MM.1S (cell line): Measurements from ENCODE around the gene MYO1C.

Experiments
- DNase-seq: peaks from one replicate; pipeline ENCODE4 v3.0.0-alpha.2; 2015
- H2AFZ ChIP-seq: fragments of 300-600 bp; sonication (generic); 2 replicates; pipeline ENCODE4 v1.6.0; 2016; ENCODE audit warnings: antibody characterized with exemption, low read length
- H3F3A ChIP-seq: fragments of 300-600 bp; sonication (generic); 2 replicates; pipeline ENCODE4 v1.6.1; 2016; ENCODE audit warnings: mild to moderate bottlenecking, antibody characterized with exemption, low read length, moderate library complexity, mixed read lengths; ENCODE audit not compliant: insufficient read depth
- H3K27ac ChIP-seq: fragments of 300-600 bp; sonication (generic); 2 replicates; pipeline ENCODE4 v1.5.1; 2016; ENCODE audit warnings: mild to moderate bottlenecking, low read length
- H3K27me3 ChIP-seq: fragments of 300-600 bp; sonication (generic); replicated peaks from 2 replicates; pipeline ENCODE4 v1.6.0; 2016; ENCODE audit warnings: low read length; ENCODE audit not compliant: insufficient read depth
- H3K36me3 ChIP-seq: fragments of 300-600 bp; sonication (generic); replicated peaks from 2 replicates; pipeline ENCODE4 v1.6.1; 2016; ENCODE audit warnings: mild to moderate bottlenecking, low read length, mixed read lengths; ENCODE audit not compliant: insufficient read depth
- H3K4me1 ChIP-seq: fragments of 300-600 bp; sonication (generic); 2 replicates; pipeline ENCODE4 v1.6.1; 2016; ENCODE audit warnings: low read length, mixed read lengths
- H3K4me2 ChIP-seq: fragments of 300-600 bp; sonication (generic); 2 replicates; pipeline ENCODE4 v1.6.0; 2016; ENCODE audit warnings: low read depth, low read length
- H3K4me3 ChIP-seq: fragments of 300-600 bp; sonication (generic); 2 replicates; pipeline ENCODE4 v1.5.1; 2016; ENCODE audit warnings: low read length, mixed read lengths
- H3K79me2 ChIP-seq: fragments of 300-600 bp; sonication (generic); 2 replicates; pipeline ENCODE4 v1.6.1; 2016; ENCODE audit warnings: mixed run types, low read length, mixed read lengths
- H3K9ac ChIP-seq: fragments of 300-600 bp; sonication (generic); 2 replicates; pipeline ENCODE4 v1.6.1; 2016; ENCODE audit warnings: low read length, mixed read lengths
- H3K9me2 ChIP-seq: fragments of 300-600 bp; sonication (generic); replicated peaks from 2 replicates; pipeline ENCODE4 v1.6.1; 2016; ENCODE audit warnings: mild to moderate bottlenecking, low read length, mixed read lengths; ENCODE audit not compliant: insufficient read depth
- H3K9me3 ChIP-seq: fragments of 300-600 bp; sonication (generic); replicated peaks from 2 replicates; pipeline ENCODE4 v1.6.1; 2016; ENCODE audit warnings: mild to moderate bottlenecking, low read length, mixed read lengths; ENCODE audit not compliant: insufficient read depth
- H4K20me1 ChIP-seq: fragments of 300-600 bp; sonication (generic); 2 replicates; pipeline ENCODE4 v1.6.1; 2016; ENCODE audit warnings: mild to moderate bottlenecking, low read length, moderate library complexity, mixed read lengths; ENCODE audit not compliant: insufficient read depth
- CTCF ChIP-seq: fragments of 300-600 bp; sonication (generic); IDR thresholded peaks from 2 replicates; pipeline ENCODE4 v1.5.1; 2016; ENCODE audit warnings: antibody characterized with exemption, low read length, mixed read lengths
- EZH2 ChIP-seq: fragments of 300-600 bp; sonication (generic); optimal IDR thresholded peaks from 2 replicates; pipeline ENCODE3; 2017; ENCODE audit warnings: low read depth, mild to moderate bottlenecking, antibody characterized with exemption, low read length, mixed read lengths
- EZH2phosphoT487 ChIP-seq: fragments of 300-600 bp; sonication (generic); IDR thresholded peaks from 2 replicates; pipeline ENCODE4 v1.6.1; 2018; ENCODE audit warnings: antibody characterized with exemption, low read length

The MYO1C gene

GRCh38 chr17:1431631-1432104 is 60.8 kb downstream of the MYO1C start:
- Histone ChIP-seq H3K27me3 (no peaks in the 10 kb centered on the region), H3K9ac (no peak overlapping the region), H4K20me1 (no peaks in the 10 kb centered on the region), H3K4me3 (no peak overlapping the region), H2AFZ (no peak overlapping the region), H3K4me2 (no peak overlapping the region), H3K27ac (no peak overlapping the region), H3K9me2 (no peaks in the 10 kb centered on the region), H3K36me3 (no peaks in the 10 kb centered on the region), H3K4me1 (peaks cover 19% of the 10 kb centered on the region), H3F3A (peaks cover 14% of the 10 kb centered on the region; the same call in 1 of the 2 replicates), H3K9me3 (no peaks in the 10 kb centered on the region), H3K79me2 (peaks cover 67% of the 10 kb centered on the region)
- DNase-seq = no peak
- TF ChIP-seq CTCF (no peak), EZH2 (no peak), EZH2phosphoT487 (no peak)

GRCh38 chr17:1423456-1424135 is 68.9 kb downstream of the MYO1C start:
- H2AFZ ChIP-seq = no peak overlapping the region
- H3K4me1 ChIP-seq = no peaks in the 10 kb centered on the region
- no peak for DNase-seq
- H3K27me3 ChIP-seq = no peaks in the 10 kb centered on the region
- H3K4me3 ChIP-seq = no peak overlapping the region
- H3K79me2 ChIP-seq = peaks cover 26% of the 10 kb centered on the region
- H3K27ac ChIP-seq = no peak overlapping the region
- no peaks in the 10 kb centered on the region for H3K9me3 ChIP-seq
- no peaks in the 10 kb centered on the region for H4K20me1 ChIP-seq
- TF ChIP-seq CTCF (no peak), EZH2 (no peak), EZH2phosphoT487 (no peak)
- no peaks in the 10 kb centered on the region for H3F3A ChIP-seq
- H3K4me2 ChIP-seq = no peak overlapping the region
- no peaks in the 10 kb centered on the region for H3K9me2 ChIP-seq
- H3K36me3 ChIP-seq = 0 out of 2 replicates have a peak, but pooled peaks cover 3% of the 10 kb centered on the region
- H3K9ac ChIP-seq = no peak overlapping the region

- peaks cover 26% of the 10 kb centered on the region for H3K79me2 ChIP-seq
- no peaks in the 10 kb centered on the region for H3K27me3 ChIP-seq
- H3F3A ChIP-seq = no peaks in the 10 kb centered on the region
- H3K36me3 ChIP-seq = 0 out of 2 replicates have a peak, but pooled peaks cover 3% of the 10 kb centered on the region
- no peaks in the 10 kb centered on the region for H3K9me3 ChIP-seq
- no peak overlapping the region for H2AFZ ChIP-seq
- no peak overlapping the region for H3K4me2 ChIP-seq
- no peaks in the 10 kb centered on the region for H3K9me2 ChIP-seq
- H4K20me1 ChIP-seq = no peaks in the 10 kb centered on the region
- no peaks in the 10 kb centered on the region for H3K4me1 ChIP-seq
- no peak overlapping the region for H3K4me3 ChIP-seq
- no peak overlapping the region for H3K9ac ChIP-seq
- DNase-seq = no peak
- TF ChIP-seq EZH2phosphoT487 = no peak
- TF ChIP-seq CTCF = no peak
- no peak for TF ChIP-seq EZH2
- no peak overlapping the region for H3K27ac ChIP-seq
Observed at GRCh38 chr17:1422885-1423284, 69.6 kb downstream of the MYO1C start.
